Left lung (tissue), 10 donors: Measurements from ENCODE around the gene GATD1. TPM values are rescaled to one million over a fixed set of nuclear protein-coding genes. Genes with fewer than 3 reads are reported as not detected.
A peak's percentile ranks its signal among the peaks of the same experiment; 100 is the strongest.

Source experiments
- ATAC-seq: fragments of 200-7000 bp; cut with Tn5 transposase; one replicate; pipeline ENCODE4 v1.9.1; 2020; ENCODE audit warnings: moderate library complexity
- DNase-seq, 4 donors: peaks; one replicate each; pipeline ENCODE4 v3.0.0-alpha.2; 2013 to 2020
- H3K27ac ChIP-seq, 2 donors: fragments of 200-600 bp; sonication (generic) in 1 of 2; one replicate each; pipeline versions ENCODE4 v1.5.0 to v1.8.0; 2020 to 2021
- H3K27me3 ChIP-seq, 2 donors: fragments of 200-600 bp; sonication (generic) in 1 of 2; one replicate each; pipeline versions ENCODE4 v1.5.0 to v1.8.0; 2020 to 2021
- H3K36me3 ChIP-seq, 2 donors: fragments of 200-600 bp; sonication (generic) in 1 of 2; one replicate each; pipeline versions ENCODE4 v1.5.0 to v1.8.0; 2020 to 2021
- H3K4me1 ChIP-seq, 2 donors: fragments of 200-600 bp; one replicate each; pipeline ENCODE4 v1.8.0; 2021
- H3K4me3 ChIP-seq, 2 donors: fragments of 200-600 bp; sonication (generic) in 1 of 2; one replicate each; pipeline versions ENCODE4 v1.5.0 to v1.8.0; 2020 to 2021; ENCODE audit warnings: mild to moderate bottlenecking in 1 of 2
- H3K9me3 ChIP-seq, 2 donors: fragments of 200-600 bp; sonication (generic) in 1 of 2; one replicate each; pipeline versions ENCODE4 v1.5.0 to v1.8.0; 2020 to 2021
- CTCF ChIP-seq, 2 donors: fragments of 200-600 bp; sonication (generic) in 1 of 2; IDR thresholded peaks; one replicate each; pipeline versions ENCODE4 v1.5.0 to v1.8.0; 2021; ENCODE audit warnings: antibody characterized with exemption in 2 of 2
- intact Hi-C, 2 donors: fragments of 100-400 bp; cut with DNase I; formaldehyde crosslinking; loops; one replicate each; pipeline versions ENCODE4 v1.11.2 to v1.14.2; 2022
- polyA plus RNA-seq, 6 donors: library from polyadenylated mRNA; unstranded; fragments of 120-200 nt; gene quantifications; one replicate each; pipeline ENCODE4 v1.2.1, GENCODE V29; 2013; ENCODE audit not compliant: insufficient read length in 6 of 6
- total RNA-seq, 2 donors: library from RNA; stranded (reverse); fragmentation: NEBNext Ultra II Directional; extraction: Animal tissue kit (Norgen Biotek cat#: 25700); gene quantifications; one replicate each; pipeline ENCODE4 v1.2.1, GENCODE V29; 2021
- donor health status: DM: no; HTN: yes; CAD: no.
- donor health status: DM: no; HTN: no; CAD: no.

GATD1 gene
- total and polyA plus RNA-seq, 8 donors: 51.7 to 87.1 (median 64.7) TPM

- intact Hi-C loops: loop anchor here in 1 of 2 donors (5.0 kb wide), 1 partner anchor 65 kb away; no protein-coding TSS in a partner anchor
- Histone ChIP-seq H3K4me3 (no peak overlapping the region), H3K9me3 (no peaks in the 10 kb centered on the region), H3K4me1 (peaks cover 3 to 52% of the 10 kb centered on the region in 2 donors), H3K27ac (no peak overlapping the region), H3K27me3 (peaks cover 16 to 77% of the 10 kb centered on the region in 2 donors), H3K36me3 (peaks cover 0 to 5% of the 10 kb centered on the region in 2 donors)
- TF ChIP-seq CTCF (IDR thresholded peaks at IDR 0.05): no peak
- no peak for ATAC-seq
- no peak for DNase-seq
Observed at GRCh38 chr11:727281-727701, 50.0 kb downstream of the GATD1 start.

- H3K4me3 ChIP-seq: peak overlapping the region in 1 of 2 donors; percentile 33
- ATAC-seq: no peak
- peaks cover 0 to 12% of the 10 kb centered on the region in 2 donors for H3K36me3 ChIP-seq
- intact Hi-C loops: loop anchor here in 1 of 2 donors (5.0 kb wide), 1 partner anchor 64 kb away; no protein-coding TSS in a partner anchor
- TF ChIP-seq CTCF (IDR thresholded peaks at IDR 0.05): no peak
- peak in 3 of 4 donors; percentile 54 to 93 (median 79) for DNase-seq
- no peaks in the 10 kb centered on the region for H3K9me3 ChIP-seq
- H3K27ac ChIP-seq: peak overlapping the region in 1 of 2 donors; percentile 28
- peaks cover 3 to 59% of the 10 kb centered on the region in 2 donors for H3K4me1 ChIP-seq
- H3K27me3 ChIP-seq: peaks cover 23 to 85% of the 10 kb centered on the region in 2 donors
Observed at GRCh38 chr11:726278-727220, 50.7 kb downstream of the GATD1 start.

GRCh38 chr11:725624-726202 is 51.6 kb downstream of the GATD1 start:
- Histone ChIP-seq H3K36me3 (peaks cover 0 to 12% of the 10 kb centered on the region in 2 donors), H3K27ac (peak overlapping the region in 1 of 2 donors; percentile 28), H3K27me3 (peaks cover 29 to 90% of the 10 kb centered on the region in 2 donors), H3K4me1 (peaks cover 3 to 68% of the 10 kb centered on the region in 2 donors), H3K4me3 (peak overlapping the region in 1 of 2 donors; percentile 33), H3K9me3 (no peaks in the 10 kb centered on the region)
- intact Hi-C loops: loop anchor here in 1 of 2 donors (5.0 kb wide), 1 partner anchor 63 kb away; no protein-coding TSS in a partner anchor
- no peak for TF ChIP-seq CTCF (IDR thresholded peaks at IDR 0.05)
- DNase-seq (no peak), ATAC-seq (no peak)

- Histone ChIP-seq H3K4me1 (peaks cover 3 to 71% of the 10 kb centered on the region in 2 donors), H3K4me3 (no peak overlapping the region), H3K36me3 (peaks cover 0 to 12% of the 10 kb centered on the region in 2 donors), H3K27me3 (peaks cover 34 to 90% of the 10 kb centered on the region in 2 donors), H3K27ac (no peak overlapping the region), H3K9me3 (no peaks in the 10 kb centered on the region)
- no peak for ATAC-seq
- no peak for DNase-seq
- intact Hi-C loops: loop anchor here in 1 of 2 donors (5.0 kb wide), 1 partner anchor 63 kb away; no protein-coding TSS in a partner anchor
- TF ChIP-seq CTCF (IDR thresholded peaks at IDR 0.05): no peak
Observed at GRCh38 chr11:724778-725386, 52.4 kb downstream of the GATD1 start.
